Stimulated activated naive CD8-positive, alpha-beta T cell treated with anti-CD3 and anti-CD28 coated beads, Interleukin-15, amount 100 ng/mL, for 72 hours (primary cell): ENCODE data around the gene CAMTA1.

Source experiments
- ATAC-seq: fragments of 150-1000 bp; cut with Tn5 transposase; 2 replicates; pipeline ENCODE4 v1.10.0; 2021; ENCODE audit warnings: mild to moderate bottlenecking, moderate library complexity
- DNase-seq, 2 donors: peaks; one replicate each; pipeline ENCODE4 v3.0.0; 2021 to 2022
- H3K27ac Mint-ChIP-seq, 2 donors: one replicate each; pipeline ENCODE4 v1.8.0; 2022; ENCODE audit warnings: mild to moderate bottlenecking in 2 of 2, mixed read lengths in 2 of 2, moderate library complexity in 2 of 2
- H3K27me3 Mint-ChIP-seq: one replicate; pipeline ENCODE4 v1.8.0; 2022; ENCODE audit warnings: mixed read lengths
- H3K4me1 Mint-ChIP-seq: one replicate; pipeline ENCODE4 v1.8.0; 2022; ENCODE audit warnings: mild to moderate bottlenecking, mixed read lengths
- H3K4me3 Mint-ChIP-seq, 2 donors: one replicate each; pipeline ENCODE4 v1.8.0; 2022; ENCODE audit warnings: mild to moderate bottlenecking in 2 of 2, mixed read lengths in 2 of 2, moderate library complexity in 1 of 2
- H3K9me3 Mint-ChIP-seq, 2 donors: one replicate each; pipeline ENCODE4 v1.8.0; 2022; ENCODE audit warnings: mixed read lengths in 2 of 2

CAMTA1 gene

DNA sequence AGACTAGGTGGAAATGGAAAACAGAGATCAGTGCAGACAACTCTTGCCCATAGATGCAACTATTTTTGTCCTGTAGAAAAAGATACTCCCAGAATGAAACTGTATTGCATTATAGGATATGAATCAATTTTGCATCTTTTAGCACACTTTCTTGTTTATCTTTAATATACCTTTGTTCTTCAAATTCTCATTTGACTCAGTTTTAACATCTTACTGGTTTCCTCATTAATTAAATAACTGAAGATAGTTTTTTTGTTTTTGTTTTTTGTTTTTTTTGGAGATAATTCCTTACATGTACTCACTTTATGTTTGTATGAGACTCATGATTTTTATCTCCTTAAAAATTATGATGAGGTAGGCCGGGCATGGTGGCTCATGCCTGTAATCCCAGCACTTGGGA, 10.9 kb upstream of the CAMTA1 start:
- Mint-ChIP-seq H3K4me1 (peaks cover 17% of the 10 kb centered on the region), H3K4me3 (no peak overlapping the region), H3K9me3 (peaks cover 5 to 11% of the 10 kb centered on the region in 2 donors), H3K27ac (no peak overlapping the region), H3K27me3 (peaks cover 38% of the 10 kb centered on the region)
- ATAC-seq (no peak), DNase-seq (no peak)

DNA sequence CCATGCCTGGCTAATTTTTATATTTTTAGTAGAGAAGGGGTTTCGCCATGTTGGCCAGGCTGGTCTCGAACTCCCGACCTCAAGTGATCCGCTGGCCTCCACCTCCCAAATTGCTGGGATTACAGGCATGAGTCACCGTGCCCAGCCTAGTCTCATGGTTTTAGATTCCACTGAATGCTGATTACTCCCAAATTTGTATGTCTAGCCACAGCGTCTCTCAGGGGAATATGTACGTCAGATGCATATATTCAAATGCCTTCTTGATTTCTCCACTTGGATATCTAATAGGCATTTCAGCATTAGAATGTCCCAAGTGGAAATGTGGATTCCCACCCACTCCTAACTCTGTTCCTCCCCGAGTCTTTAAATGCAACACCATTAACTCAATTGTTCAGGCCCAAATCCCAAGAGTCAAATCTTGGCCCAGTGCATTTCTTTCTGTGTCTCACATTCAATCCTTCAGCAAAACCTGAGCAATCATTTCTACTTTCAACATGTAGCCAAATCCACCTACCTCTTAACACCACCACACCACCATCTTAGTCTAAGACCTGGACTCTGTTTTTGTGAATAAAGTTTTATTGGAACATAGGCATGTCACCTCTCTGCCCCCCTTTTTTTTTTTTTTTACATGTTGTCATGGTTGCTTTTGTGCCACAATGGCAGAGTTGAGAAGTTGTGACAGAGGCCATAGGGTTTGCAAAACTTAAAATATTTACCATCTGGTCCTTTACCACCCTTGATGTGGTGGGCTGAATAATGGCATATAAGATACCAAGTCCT, 9.8 kb upstream of the CAMTA1 start:
- ATAC-seq (no peak), DNase-seq (no peak)
- peaks cover 37% of the 10 kb centered on the region for H3K27me3 Mint-ChIP-seq
- H3K27ac Mint-ChIP-seq, result no peak overlapping the region
- no peak overlapping the region for H3K4me3 Mint-ChIP-seq
- peaks cover 5 to 11% of the 10 kb centered on the region in 2 donors for H3K9me3 Mint-ChIP-seq
- H3K4me1 Mint-ChIP-seq, result peaks cover 24% of the 10 kb centered on the region

- Mint-ChIP-seq H3K27ac (no peak overlapping the region), H3K27me3 (peaks cover 28% of the 10 kb centered on the region), H3K9me3 (peaks cover 5 to 11% of the 10 kb centered on the region in 2 donors), H3K4me3 (no peak overlapping the region), H3K4me1 (peaks cover 24% of the 10 kb centered on the region)
- DNase-seq (no peak), ATAC-seq (no peak)
These were observed 8.9 kb upstream of the CAMTA1 start for GRCh38 chr1:6776389-6776788.

- DNase-seq, result no peak
- no peak for ATAC-seq
- H3K4me3 Mint-ChIP-seq, result no peak overlapping the region
- H3K4me1 Mint-ChIP-seq, result peaks cover 24% of the 10 kb centered on the region
- H3K27ac Mint-ChIP-seq, result no peak overlapping the region
- H3K27me3 Mint-ChIP-seq, result peaks cover 23% of the 10 kb centered on the region
- peaks cover 5 to 11% of the 10 kb centered on the region in 2 donors for H3K9me3 Mint-ChIP-seq
These were observed 8.4 kb upstream of the CAMTA1 start for GRCh38 chr1:6776895-6777294.

- H3K9me3 Mint-ChIP-seq, result peaks cover 5 to 11% of the 10 kb centered on the region in 2 donors
- no peak for ATAC-seq
- DNase-seq, result no peak
- no peak overlapping the region for H3K4me3 Mint-ChIP-seq
- H3K4me1 Mint-ChIP-seq, result peaks cover 24% of the 10 kb centered on the region
- no peak overlapping the region for H3K27ac Mint-ChIP-seq
- H3K27me3 Mint-ChIP-seq, result peaks cover 22% of the 10 kb centered on the region
These were observed 7.4 kb upstream of the CAMTA1 start for GRCh38 chr1:6777813-6778212.

- Mint-ChIP-seq H3K4me3 (peak overlapping the region in 1 of 2 donors; percentile 32), H3K27ac (peak overlapping the region in 1 of 2 donors; percentile 80), H3K9me3 (peaks cover 5 to 11% of the 10 kb centered on the region in 2 donors), H3K4me1 (peaks cover 37% of the 10 kb centered on the region), H3K27me3 (peaks cover 22% of the 10 kb centered on the region)
- DNase-seq (no peak), ATAC-seq (peak; percentile 74)
These were observed 6.0 kb upstream of the CAMTA1 start for GRCh38 chr1:6779089-6779805.

DNA sequence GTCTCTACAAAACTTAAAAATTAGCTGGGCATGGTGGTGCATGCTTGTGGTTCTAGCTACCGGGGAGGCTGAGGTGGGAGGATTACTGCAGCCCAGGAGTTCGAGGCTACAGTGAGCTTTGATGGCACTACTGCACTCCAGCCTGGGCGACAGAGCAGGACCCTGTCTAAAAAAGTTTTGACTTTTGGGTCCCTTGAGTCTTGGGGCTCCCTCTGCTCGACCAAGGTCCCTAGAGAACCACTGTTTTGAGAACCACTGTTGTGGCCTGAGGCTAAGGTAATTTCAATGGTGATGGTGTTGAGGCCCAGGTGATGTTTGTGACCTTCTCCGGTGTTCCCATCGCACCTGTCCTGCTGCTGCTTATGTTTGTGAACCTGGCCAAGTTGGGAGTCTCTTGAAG, 3.1 kb upstream of the CAMTA1 start:
- ATAC-seq (no peak), DNase-seq (no peak)
- Mint-ChIP-seq H3K4me3 (no peak overlapping the region), H3K4me1 (peaks cover 44% of the 10 kb centered on the region), H3K27ac (no peak overlapping the region), H3K27me3 (peaks cover 6% of the 10 kb centered on the region), H3K9me3 (peaks cover 0 to 4% of the 10 kb centered on the region in 2 donors)

DNA sequence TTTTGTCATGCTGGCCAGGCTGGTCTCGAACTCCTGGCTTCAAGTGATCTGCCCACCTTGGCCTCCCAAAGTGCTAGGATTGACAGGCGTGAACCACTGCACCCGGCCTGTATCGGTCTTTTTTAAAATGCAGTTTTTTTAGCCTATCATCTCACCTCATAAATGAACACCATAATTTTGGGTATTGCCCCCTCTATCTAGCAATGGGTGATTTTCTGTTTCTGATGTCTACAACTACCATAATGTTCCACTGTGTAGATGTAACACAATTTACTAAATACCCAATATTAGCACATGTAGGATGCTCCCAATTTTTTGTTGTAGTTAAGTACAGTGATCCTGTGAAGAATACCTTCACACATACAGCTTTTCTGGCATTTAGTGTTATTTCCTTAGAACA, 2.0 kb upstream of the CAMTA1 start:
- ATAC-seq (no peak), DNase-seq (no peak)
- Mint-ChIP-seq H3K9me3 (no peaks in the 10 kb centered on the region), H3K27me3 (no peaks in the 10 kb centered on the region), H3K27ac (no peak overlapping the region), H3K4me3 (peak overlapping the region; percentile 92 to 98), H3K4me1 (peaks cover 50% of the 10 kb centered on the region)

DNA sequence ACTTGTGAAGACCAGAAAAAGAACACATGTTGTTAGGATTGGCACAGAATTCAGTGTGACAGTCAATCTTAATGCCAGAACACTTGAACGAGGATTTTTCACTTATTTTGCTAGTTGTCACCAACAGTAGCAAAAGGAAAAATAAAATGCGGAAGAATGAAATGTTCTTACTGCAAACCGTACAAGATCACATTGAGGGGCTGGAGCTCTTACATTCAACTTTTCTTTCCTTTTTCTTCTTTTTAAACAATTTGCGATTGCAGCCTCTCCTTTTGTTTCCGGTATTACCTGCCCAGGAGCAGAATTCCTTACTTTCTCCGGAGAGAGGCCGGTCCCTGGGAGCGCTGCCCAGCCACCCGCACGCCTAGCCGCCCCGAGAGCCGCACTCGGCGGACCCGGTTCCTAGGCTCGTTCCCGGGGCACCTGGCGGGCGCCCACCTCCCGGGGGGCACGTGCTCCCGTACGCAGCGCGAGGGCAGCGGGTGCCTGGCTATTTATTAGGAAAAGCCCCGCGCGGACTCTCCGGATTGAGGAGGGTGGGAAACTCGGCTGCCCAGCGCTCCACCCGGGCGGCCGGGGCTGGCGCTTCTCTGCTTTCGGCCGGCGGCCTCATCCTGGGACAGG, 1.2 kb upstream of the CAMTA1 start:
- Mint-ChIP-seq H3K27me3 (no peaks in the 10 kb centered on the region), H3K27ac (peak overlapping the region; percentile 93 to 99), H3K4me1 (peaks cover 54% of the 10 kb centered on the region), H3K4me3 (peak overlapping the region; percentile 92 to 98), H3K9me3 (no peaks in the 10 kb centered on the region)
- DNase-seq (no peak), ATAC-seq (no peak)

DNA sequence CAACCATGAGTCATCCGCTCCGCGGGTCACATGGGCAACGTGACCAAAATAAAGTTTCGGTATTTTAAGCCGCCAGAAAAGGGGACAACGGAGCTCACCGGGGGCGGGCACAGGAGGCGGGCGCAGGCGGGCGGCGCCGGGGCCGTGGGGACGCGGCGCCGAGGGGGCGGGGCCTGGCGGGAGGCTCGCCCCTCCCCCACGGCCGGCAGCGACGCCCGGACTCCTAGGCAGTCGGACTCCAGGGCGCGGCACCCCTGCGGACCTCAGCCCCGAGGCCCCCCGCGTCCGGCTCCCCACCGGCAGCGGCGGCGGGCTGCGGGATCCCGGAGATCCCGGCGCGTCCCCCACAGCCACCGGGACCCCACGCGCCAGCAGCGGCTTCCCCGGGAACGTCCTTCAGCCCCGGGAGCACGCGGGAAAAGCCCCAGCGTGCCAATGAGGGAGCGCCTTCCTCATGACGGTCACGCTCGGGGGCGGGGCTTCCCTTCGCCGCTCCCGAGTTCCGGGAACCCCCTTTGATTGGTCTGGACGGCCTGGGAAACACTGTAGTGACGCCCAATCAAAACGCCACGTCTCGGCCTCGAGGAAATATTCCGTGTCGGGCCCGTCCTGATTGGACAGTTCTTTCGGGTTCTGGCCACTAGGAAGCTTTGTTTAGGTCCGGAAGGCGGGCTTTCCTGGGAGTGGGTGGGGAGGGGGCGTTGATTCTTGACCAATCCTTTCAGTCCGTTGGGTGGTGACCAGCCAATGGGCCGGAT, 515 bp upstream of the CAMTA1 start:
- H3K9me3 Mint-ChIP-seq, result no peaks in the 10 kb centered on the region
- H3K27ac Mint-ChIP-seq, result peak overlapping the region; percentile 93 to 99
- peak; percentile 86 for ATAC-seq
- DNase-seq, result peak; percentile 99 to 100
- H3K27me3 Mint-ChIP-seq, result no peaks in the 10 kb centered on the region
- H3K4me3 Mint-ChIP-seq, result peak overlapping the region; percentile 92 to 98
- H3K4me1 Mint-ChIP-seq, result peaks cover 53% of the 10 kb centered on the region

DNA sequence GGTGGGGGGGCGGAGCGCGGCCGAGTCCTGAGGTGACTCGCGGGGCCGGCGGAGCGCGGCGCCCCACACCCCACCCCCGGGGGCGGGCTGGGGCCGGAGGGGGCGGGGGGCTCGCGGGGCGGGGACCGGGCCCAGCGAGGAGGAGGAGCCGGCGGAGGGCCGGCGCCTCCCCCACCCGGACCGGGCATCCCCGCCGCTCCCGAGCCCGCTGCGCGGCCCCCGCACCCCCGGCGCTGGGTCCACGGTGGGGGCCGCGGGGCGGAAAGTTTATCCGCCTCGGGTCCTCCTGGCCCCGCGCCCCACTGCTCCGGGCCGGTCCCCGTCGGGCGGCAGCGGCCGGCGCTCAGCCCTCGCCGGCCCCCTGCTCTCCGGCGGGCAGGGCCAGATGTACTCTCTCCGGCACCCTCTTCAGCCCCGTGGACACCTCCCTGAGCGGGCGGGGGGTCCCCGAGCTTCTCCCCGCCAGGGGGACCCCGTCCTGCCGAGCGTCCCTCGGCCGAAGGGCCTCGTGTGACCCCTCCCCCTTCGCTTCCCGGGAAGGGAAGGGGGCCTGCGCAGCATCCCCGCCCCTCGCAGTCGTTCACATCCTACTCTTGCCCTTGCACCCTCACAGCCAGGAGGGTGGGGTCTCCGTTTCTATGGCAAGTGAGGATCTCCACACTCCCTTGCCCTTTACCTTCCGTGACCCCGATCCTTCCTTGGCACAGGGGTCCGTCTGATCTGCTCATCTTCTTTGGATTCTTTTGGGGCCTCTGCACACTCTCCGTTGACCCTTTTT, 663 bp downstream of the CAMTA1 start:
- peak; percentile 2 for ATAC-seq
- Mint-ChIP-seq H3K27ac (peak overlapping the region; percentile 94 to 97), H3K4me3 (peak overlapping the region; percentile 89 to 94), H3K27me3 (no peaks in the 10 kb centered on the region), H3K4me1 (peaks cover 61% of the 10 kb centered on the region), H3K9me3 (no peaks in the 10 kb centered on the region)
- DNase-seq, result peak; percentile 33 to 35

- no peaks in the 10 kb centered on the region for H3K9me3 Mint-ChIP-seq
- H3K27ac Mint-ChIP-seq, result no peak overlapping the region
- no peaks in the 10 kb centered on the region for H3K27me3 Mint-ChIP-seq
- ATAC-seq (no peak), DNase-seq (no peak)
- H3K4me1 Mint-ChIP-seq, result peaks cover 70% of the 10 kb centered on the region
- peak overlapping the region in 1 of 2 donors; percentile 21 for H3K4me3 Mint-ChIP-seq
These were observed 3.7 kb downstream of the CAMTA1 start for GRCh38 chr1:6788946-6789345.

DNA sequence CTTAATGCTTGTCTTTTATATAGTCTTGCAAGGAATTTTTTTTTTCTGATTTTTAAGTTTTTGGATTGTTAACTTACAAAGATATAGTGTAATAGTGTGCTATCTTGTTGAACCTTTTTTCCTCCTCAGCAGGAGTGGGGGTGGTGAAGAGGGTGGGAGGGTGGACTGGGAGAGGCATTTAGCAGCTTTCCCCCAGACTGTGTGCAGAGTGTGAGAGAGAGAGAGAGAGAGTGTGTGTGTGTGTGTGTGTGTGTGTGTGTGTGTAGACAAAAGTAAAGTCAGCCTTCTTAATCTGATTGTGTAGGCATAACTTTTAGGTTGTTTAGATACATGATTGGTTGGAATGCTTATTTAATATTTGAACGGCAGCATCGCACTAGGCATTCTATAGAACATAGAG, 4.9 kb downstream of the CAMTA1 start:
- peaks cover 67% of the 10 kb centered on the region for H3K4me1 Mint-ChIP-seq
- no peak overlapping the region for H3K4me3 Mint-ChIP-seq

DNA sequence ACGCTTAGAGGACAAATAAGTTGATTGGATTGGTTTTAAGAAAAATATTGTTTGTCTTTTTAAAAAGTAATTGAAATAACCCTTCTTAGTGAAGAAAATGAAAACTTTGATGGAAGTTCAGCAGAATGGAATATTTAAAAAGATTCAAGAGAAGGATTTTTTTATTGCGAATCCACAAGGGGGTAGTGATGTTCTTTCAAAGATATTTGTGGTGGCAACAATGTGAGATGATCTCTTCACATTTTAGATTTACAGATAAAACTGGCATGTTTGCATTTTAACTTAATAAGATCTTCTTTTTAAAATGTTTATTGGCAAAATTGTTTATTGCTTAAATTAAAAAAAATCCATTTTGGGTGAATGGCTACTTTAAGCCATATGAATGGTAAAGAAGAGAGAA, 8.9 kb downstream of the CAMTA1 start:
- no peak overlapping the region for H3K4me3 Mint-ChIP-seq
- ATAC-seq, result no peak
- H3K27ac Mint-ChIP-seq, result no peak overlapping the region
- H3K27me3 Mint-ChIP-seq, result no peaks in the 10 kb centered on the region
- H3K4me1 Mint-ChIP-seq, result peaks cover 35% of the 10 kb centered on the region
- no peaks in the 10 kb centered on the region for H3K9me3 Mint-ChIP-seq
- no peak for DNase-seq

More for the DNA sequence above, 4.9 kb downstream of the CAMTA1 start:
- H3K27me3 Mint-ChIP-seq, result no peaks in the 10 kb centered on the region
- DNase-seq (no peak), ATAC-seq (no peak)
- H3K9me3 Mint-ChIP-seq, result no peaks in the 10 kb centered on the region
- no peak overlapping the region for H3K27ac Mint-ChIP-seq

- Mint-ChIP-seq H3K4me1 (peaks cover 31% of the 10 kb centered on the region), H3K27ac (no peak overlapping the region), H3K9me3 (no peaks in the 10 kb centered on the region), H3K27me3 (no peaks in the 10 kb centered on the region), H3K4me3 (no peak overlapping the region)
- DNase-seq, result no peak
- ATAC-seq, result no peak
These were observed 9.9 kb downstream of the CAMTA1 start for GRCh38 chr1:6795203-6795602.
